PC-3 (cell line): ENCODE data around the gene METTL24.

Source experiments
- CTCF ChIP-seq: fragments of 300-600 bp; sonication (generic); conservative IDR thresholded peaks from 2 replicates; pipeline ENCODE4 v1.5.1; 2017; ENCODE audit warnings: antibody characterized with exemption, low read depth, mild to moderate bottlenecking, low read length
- EZH2 ChIP-seq: fragments of 300-600 bp; sonication (generic); IDR thresholded peaks from one replicate; pipeline ENCODE4 v1.6.1; 2017; ENCODE audit warnings: antibody characterized with exemption, mild to moderate bottlenecking, low read length; ENCODE audit not compliant: unreplicated experiment
- EZH2phosphoT487 ChIP-seq: fragments of 300-600 bp; sonication (generic); IDR thresholded peaks from 2 replicates; pipeline ENCODE4 v1.6.1; 2018; ENCODE audit warnings: mild to moderate bottlenecking, antibody characterized with exemption, low read length, borderline replicate concordance

- no peak for TF ChIP-seq CTCF
- TF ChIP-seq EZH2phosphoT487, result no peak
- no peak for TF ChIP-seq EZH2
Measured at GRCh38 chr6:110358553-110359160, 508 bp upstream of the METTL24 start.
